GM12891 (cell line): Measurements from ENCODE around the gene ABCC1.

Source experiments
- POLR2A ChIP-seq: IDR thresholded peaks from 2 replicates; pipeline ENCODE4 v1.6.1; 2011; ENCODE audit warnings: low read depth, low read length, control low read depth
- POLR2AphosphoS5 ChIP-seq: IDR thresholded peaks from 2 replicates; pipeline ENCODE4 v1.6.1; 2011; ENCODE audit warnings: low read depth, low read length, control low read depth

DNA sequence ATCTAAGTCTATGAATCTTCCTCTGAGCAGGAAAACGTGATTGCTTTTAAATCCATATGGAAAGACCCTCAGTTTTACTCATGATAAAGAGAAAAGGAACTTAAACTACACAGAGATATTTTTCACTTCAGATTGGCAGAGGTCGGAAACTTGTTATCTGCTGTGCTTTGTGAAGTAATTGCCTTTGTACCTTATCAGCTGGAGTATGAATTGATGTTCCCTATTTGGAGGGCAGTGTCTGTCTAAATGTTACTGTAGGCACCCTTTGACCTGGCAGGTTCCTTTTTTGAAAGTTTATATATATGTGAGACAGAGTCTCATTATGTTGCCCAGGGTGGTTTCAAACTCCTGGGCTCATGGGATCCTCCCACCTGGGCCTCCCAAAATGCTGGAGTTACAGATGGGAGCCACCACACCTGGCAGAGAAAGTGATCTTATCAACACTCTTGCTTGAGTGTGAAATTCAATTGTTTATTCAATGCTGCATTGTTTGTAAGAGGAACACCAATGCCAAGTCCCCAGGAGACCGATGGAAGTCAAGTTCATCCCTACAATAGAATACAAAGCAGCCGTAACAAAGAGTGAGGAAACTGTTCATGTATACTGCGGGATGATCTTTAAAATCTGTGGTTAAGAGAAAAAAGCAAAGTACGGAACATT, 52.3 kb downstream of the ABCC1 start:
- TF ChIP-seq POLR2A (no peak), POLR2AphosphoS5 (no peak)
